ENCODE measurements around the gene PDE6D. TPM values are rescaled to one million over a fixed set of nuclear protein-coding genes. Genes with fewer than 3 reads are reported as not detected.
A peak's percentile ranks its signal among the peaks of the same experiment; 100 is the strongest.

The PDE6D gene
- total and polyA plus RNA-seq, 2 of the 13 experiments (the other 11 are each of a cell fraction or from before 2014, with no cell fraction given), result 14.1 to 23.2 TPM

DNA sequence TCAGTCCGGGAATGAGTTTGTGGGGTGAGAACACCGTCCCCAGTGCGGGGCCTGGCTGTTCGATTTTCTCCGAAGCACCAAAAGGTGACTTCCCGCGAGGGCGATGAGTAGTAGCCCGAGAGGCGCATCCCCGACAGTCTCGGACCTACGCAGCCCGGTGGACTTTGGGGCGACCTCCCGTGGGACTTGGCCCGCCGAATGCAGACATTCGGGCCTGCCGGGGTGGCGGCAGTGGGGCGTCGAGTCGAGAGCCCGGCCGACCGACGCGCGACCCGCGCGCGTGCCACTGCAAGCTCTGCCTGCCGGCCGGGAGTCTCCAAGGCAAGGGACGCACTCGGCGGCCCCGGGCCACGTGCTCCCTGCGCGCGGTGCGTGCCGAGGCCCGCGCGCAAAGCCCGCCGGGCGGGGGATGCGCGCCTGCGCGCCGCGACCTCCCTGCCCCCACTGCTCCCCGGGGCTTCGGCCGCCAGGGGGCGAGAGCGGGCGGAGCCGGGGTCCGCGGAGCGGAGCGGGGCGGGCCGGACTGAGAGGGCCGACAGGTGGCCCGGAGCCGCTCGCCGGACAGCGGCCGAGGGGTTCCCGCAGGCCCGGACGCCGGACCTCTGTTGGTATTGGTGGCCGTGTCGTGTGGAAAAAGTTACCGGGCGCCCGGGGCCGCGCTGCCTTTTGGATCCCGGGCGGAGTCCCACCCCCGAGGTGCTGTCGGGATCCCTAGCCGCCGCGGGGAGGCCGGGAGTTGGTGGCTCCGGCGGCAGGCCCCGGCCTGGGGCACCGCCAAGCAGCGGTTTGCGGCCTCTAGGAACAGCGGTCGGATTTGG is 70.9 kb downstream of the PDE6D start (continued):
- TF ChIP-seq ZNF224 (CRISPR knock-in tag; IDR thresholded peaks at IDR 0.05) (peak; percentile 84), ZBTB38 (CRISPR knock-in tag; IDR thresholded peaks at IDR 0.05) (peak; percentile 99), SIX1 (CRISPR knock-in tag; IDR thresholded peaks at IDR 0.05; ENCODE audit: borderline replicate concordance) (0 out of 2 replicates have a peak, but pooled peaks have one; percentile 34), ZFP36L1 (CRISPR knock-in tag; IDR thresholded peaks at IDR 0.05) (peak; percentile 97), NCOA5 (CRISPR knock-in tag; IDR thresholded peaks at IDR 0.05) (no peak; the same call in 1 of the 2 replicates), MAF1 (CRISPR knock-in tag; IDR thresholded peaks at IDR 0.05; ENCODE audit: borderline replicate concordance) (peak; percentile 94; the same call in 1 of the 2 replicates), ZNF33B (CRISPR knock-in tag; IDR thresholded peaks at IDR 0.05) (peak; percentile 100), ZNF121 (CRISPR knock-in tag; IDR thresholded peaks at IDR 0.05) (peak; percentile 85), KAT2B (IDR thresholded peaks at IDR 0.05; ENCODE audit: borderline replicate concordance, low read depth, low read length) (no peak), ZNF841 (CRISPR knock-in tag; IDR thresholded peaks at IDR 0.05; ENCODE audit: borderline replicate concordance) (peak; percentile 99), MIXL1 (CRISPR knock-in tag; IDR thresholded peaks at IDR 0.05) (peak; percentile 87; the same call in 1 of the 2 replicates), ZNF672 (CRISPR knock-in tag; IDR thresholded peaks at IDR 0.05) (peak; percentile 99), ZNF383 (CRISPR knock-in tag; IDR thresholded peaks at IDR 0.05; ENCODE audit: borderline replicate concordance) (peak; percentile 88; the same call in 1 of the 2 replicates), U2AF1 (optimal IDR thresholded peaks at IDR 0.05; ENCODE audit: low read depth, low read length) (no peak)
- TF ChIP-seq, protein P1, sequence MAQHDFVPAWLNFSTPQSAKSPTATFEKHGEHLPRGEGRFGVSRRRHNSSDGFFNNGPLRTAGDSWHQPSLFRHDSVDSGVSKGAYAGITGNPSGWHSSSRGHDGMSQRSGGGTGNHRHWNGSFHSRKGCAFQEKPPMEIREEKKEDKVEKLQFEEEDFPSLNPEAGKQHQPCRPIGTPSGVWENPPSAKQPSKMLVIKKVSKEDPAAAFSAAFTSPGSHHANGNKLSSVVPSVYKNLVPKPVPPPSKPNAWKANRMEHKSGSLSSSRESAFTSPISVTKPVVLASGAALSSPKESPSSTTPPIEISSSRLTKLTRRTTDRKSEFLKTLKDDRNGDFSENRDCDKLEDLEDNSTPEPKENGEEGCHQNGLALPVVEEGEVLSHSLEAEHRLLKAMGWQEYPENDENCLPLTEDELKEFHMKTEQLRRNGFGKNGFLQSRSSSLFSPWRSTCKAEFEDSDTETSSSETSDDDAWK (CRISPR knock-in tag; IDR thresholded peaks at IDR 0.05), result no peak
- TF ChIP-seq, protein P2, sequence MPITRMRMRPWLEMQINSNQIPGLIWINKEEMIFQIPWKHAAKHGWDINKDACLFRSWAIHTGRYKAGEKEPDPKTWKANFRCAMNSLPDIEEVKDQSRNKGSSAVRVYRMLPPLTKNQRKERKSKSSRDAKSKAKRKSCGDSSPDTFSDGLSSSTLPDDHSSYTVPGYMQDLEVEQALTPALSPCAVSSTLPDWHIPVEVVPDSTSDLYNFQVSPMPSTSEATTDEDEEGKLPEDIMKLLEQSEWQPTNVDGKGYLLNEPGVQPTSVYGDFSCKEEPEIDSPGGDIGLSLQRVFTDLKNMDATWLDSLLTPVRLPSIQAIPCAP (CRISPR knock-in tag; IDR thresholded peaks at IDR 0.05; ENCODE audit: low read depth), result peak; percentile 97
- TF ChIP-seq, protein P3, sequence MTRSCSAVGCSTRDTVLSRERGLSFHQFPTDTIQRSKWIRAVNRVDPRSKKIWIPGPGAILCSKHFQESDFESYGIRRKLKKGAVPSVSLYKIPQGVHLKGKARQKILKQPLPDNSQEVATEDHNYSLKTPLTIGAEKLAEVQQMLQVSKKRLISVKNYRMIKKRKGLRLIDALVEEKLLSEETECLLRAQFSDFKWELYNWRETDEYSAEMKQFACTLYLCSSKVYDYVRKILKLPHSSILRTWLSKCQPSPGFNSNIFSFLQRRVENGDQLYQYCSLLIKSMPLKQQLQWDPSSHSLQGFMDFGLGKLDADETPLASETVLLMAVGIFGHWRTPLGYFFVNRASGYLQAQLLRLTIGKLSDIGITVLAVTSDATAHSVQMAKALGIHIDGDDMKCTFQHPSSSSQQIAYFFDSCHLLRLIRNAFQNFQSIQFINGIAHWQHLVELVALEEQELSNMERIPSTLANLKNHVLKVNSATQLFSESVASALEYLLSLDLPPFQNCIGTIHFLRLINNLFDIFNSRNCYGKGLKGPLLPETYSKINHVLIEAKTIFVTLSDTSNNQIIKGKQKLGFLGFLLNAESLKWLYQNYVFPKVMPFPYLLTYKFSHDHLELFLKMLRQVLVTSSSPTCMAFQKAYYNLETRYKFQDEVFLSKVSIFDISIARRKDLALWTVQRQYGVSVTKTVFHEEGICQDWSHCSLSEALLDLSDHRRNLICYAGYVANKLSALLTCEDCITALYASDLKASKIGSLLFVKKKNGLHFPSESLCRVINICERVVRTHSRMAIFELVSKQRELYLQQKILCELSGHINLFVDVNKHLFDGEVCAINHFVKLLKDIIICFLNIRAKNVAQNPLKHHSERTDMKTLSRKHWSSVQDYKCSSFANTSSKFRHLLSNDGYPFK (CRISPR knock-in tag; IDR thresholded peaks at IDR 0.05; ENCODE audit: borderline replicate concordance), result peak; percentile 73; the same call in 1 of the 2 replicates
- TF ChIP-seq, protein P4, sequence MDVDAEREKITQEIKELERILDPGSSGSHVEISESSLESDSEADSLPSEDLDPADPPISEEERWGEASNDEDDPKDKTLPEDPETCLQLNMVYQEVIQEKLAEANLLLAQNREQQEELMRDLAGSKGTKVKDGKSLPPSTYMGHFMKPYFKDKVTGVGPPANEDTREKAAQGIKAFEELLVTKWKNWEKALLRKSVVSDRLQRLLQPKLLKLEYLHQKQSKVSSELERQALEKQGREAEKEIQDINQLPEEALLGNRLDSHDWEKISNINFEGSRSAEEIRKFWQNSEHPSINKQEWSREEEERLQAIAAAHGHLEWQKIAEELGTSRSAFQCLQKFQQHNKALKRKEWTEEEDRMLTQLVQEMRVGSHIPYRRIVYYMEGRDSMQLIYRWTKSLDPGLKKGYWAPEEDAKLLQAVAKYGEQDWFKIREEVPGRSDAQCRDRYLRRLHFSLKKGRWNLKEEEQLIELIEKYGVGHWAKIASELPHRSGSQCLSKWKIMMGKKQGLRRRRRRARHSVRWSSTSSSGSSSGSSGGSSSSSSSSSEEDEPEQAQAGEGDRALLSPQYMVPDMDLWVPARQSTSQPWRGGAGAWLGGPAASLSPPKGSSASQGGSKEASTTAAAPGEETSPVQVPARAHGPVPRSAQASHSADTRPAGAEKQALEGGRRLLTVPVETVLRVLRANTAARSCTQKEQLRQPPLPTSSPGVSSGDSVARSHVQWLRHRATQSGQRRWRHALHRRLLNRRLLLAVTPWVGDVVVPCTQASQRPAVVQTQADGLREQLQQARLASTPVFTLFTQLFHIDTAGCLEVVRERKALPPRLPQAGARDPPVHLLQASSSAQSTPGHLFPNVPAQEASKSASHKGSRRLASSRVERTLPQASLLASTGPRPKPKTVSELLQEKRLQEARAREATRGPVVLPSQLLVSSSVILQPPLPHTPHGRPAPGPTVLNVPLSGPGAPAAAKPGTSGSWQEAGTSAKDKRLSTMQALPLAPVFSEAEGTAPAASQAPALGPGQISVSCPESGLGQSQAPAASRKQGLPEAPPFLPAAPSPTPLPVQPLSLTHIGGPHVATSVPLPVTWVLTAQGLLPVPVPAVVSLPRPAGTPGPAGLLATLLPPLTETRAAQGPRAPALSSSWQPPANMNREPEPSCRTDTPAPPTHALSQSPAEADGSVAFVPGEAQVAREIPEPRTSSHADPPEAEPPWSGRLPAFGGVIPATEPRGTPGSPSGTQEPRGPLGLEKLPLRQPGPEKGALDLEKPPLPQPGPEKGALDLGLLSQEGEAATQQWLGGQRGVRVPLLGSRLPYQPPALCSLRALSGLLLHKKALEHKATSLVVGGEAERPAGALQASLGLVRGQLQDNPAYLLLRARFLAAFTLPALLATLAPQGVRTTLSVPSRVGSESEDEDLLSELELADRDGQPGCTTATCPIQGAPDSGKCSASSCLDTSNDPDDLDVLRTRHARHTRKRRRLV (CRISPR knock-in tag; IDR thresholded peaks at IDR 0.05), result no peak
